C4-2B (cell line): ENCODE data around the gene SREBF2.

ENCODE experiments used
- H3K27ac ChIP-seq: fragments of 450-650 bp; 2 replicates; pipeline ENCODE4 v1.5.1; 2017
- ZFX ChIP-seq: fragments of 450-650 bp; IDR thresholded peaks from 2 replicates; pipeline ENCODE4 v1.6.1; 2017
- TF ChIP-seq, protein P1 (sequence below): fragments of 450-650 bp; conservative IDR thresholded peaks from 2 replicates; pipeline ENCODE4 v1.5.1; 2017; ENCODE audit warnings: mild to moderate bottlenecking

The SREBF2 gene

DNA sequence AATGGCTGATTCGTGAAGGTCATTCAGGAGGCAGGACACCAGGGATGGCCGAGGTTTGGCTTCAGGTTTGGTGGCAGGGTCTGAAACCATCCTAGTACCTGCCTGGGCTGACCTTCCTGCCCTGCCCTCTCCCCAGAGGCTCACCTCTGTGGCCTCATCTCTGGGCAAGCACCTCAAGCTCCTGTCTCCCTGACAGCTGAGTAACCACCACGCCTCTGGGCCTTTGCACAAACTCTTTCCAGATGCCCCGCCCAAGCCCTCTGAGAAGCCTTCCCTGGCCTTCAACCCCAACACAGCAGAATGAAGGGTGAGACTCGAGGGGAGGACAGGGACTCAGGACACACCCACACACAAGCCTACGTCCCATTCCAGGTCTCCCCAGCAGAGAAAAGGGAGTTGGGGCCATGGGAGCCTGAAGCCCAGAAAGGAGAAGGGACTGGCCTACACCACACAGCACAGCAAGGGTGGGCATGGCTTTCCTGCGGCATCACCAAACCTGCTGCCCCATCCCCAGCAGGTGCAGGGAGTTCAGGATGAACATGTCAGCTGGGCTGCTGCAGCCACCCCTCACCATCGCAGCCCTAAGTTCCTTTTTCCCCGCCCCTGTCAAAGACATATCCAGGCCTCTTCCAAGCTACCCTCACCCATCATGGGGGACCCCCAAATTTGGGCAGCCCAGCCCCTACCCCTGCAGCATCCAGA is 79.6 kb downstream of the SREBF2 start:
- TF ChIP-seq ZFX, result no peak
- TF ChIP-seq, protein P1, sequence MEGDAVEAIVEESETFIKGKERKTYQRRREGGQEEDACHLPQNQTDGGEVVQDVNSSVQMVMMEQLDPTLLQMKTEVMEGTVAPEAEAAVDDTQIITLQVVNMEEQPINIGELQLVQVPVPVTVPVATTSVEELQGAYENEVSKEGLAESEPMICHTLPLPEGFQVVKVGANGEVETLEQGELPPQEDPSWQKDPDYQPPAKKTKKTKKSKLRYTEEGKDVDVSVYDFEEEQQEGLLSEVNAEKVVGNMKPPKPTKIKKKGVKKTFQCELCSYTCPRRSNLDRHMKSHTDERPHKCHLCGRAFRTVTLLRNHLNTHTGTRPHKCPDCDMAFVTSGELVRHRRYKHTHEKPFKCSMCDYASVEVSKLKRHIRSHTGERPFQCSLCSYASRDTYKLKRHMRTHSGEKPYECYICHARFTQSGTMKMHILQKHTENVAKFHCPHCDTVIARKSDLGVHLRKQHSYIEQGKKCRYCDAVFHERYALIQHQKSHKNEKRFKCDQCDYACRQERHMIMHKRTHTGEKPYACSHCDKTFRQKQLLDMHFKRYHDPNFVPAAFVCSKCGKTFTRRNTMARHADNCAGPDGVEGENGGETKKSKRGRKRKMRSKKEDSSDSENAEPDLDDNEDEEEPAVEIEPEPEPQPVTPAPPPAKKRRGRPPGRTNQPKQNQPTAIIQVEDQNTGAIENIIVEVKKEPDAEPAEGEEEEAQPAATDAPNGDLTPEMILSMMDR, result no peak
- no peak overlapping the region for H3K27ac ChIP-seq

DNA sequence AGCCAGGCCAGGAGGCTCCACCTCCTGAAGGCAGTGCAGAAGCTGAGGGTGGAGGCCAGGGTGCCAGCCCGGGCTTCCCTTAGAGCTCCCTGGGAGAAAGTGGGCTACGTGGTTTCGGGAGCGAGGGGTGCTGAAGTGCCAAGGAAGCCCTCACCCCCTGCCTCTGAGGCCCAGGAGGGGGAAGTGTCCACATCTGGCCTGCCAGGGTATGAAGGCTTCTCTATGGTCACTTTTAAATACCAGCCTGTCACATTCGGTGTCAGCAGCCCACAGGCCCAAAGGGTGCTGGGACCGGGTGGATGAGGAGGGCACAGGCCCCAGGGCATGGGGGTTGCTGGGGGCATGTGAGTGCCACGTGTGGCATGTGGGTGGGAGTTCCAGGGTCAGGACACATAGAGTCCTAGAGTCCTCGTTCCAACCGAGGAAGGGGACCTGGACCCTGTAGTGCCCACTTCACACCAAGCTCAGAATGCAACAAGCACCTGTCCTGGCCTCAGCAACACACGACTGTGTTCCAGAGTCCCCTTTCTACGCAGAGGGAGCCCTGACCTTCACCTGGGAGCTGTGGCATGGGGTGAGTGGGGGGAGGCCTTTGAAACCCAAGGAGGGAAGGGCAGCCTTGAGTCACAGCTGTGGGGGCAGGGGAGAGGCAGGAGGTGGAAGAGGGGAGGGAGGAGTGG is 80.3 kb downstream of the SREBF2 start:
- TF ChIP-seq ZFX, result no peak
- TF ChIP-seq, protein P1, result no peak

DNA sequence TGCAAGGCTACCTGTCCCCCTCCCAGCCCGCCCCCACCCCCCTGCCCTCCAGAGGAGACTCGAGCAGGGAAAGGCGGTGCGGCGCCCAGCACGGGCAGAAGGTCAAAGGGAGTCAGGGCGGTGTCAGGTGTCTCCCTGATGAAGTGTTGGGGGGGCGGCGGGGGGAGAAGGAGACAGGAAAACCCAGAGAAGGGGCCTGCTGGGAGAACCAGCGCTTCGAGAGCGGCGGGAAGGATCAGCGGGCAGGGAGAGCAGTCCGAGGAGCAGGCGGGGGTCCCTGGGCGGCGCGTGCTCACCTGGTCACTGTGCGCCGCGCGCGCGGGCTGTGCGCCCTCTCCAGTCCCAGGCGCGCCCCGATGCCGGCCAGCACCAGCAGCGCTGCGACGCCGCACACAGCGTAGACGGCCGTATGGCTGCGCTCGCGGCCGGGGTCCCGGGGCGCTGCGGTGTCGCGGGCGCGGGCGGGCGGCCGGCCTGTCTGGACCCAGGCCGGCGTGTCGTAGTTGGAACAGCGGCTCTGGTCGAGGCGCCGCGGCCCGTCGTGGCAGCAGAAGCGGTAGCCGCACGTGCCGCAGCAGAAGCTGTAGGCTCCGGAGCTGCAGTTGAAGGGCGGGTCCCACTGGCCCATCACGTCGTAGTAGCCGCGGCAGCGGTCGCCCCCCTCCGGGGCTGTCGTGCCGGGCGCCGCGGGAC is 81.1 kb downstream of the SREBF2 start:
- no peak for TF ChIP-seq ZFX
- TF ChIP-seq, protein P1, result no peak
- no peak overlapping the region for H3K27ac ChIP-seq

More for the DNA sequence above, 80.3 kb downstream of the SREBF2 start:
- no peak overlapping the region for H3K27ac ChIP-seq

GRCh38 chr22:41914611-41915034 is 81.7 kb downstream of the SREBF2 start:
- TF ChIP-seq, protein P1, result no peak
- 0 out of 2 replicates have a peak, but pooled peaks have one; percentile 19 for TF ChIP-seq ZFX
- no peak overlapping the region for H3K27ac ChIP-seq

GRCh38 chr22:41915035-41915785 is 82.3 kb downstream of the SREBF2 start, which contains the start of gene SHISA8:
Gene SHISA8 (minus strand): TSS chr22:41915074. CDS start chr22:41914667, 407 bp downstream.
- H3K27ac ChIP-seq, result no peak within 1 kb of the TSS
- TF ChIP-seq ZFX, result no peak
- TF ChIP-seq, protein P1, result no peak

DNA sequence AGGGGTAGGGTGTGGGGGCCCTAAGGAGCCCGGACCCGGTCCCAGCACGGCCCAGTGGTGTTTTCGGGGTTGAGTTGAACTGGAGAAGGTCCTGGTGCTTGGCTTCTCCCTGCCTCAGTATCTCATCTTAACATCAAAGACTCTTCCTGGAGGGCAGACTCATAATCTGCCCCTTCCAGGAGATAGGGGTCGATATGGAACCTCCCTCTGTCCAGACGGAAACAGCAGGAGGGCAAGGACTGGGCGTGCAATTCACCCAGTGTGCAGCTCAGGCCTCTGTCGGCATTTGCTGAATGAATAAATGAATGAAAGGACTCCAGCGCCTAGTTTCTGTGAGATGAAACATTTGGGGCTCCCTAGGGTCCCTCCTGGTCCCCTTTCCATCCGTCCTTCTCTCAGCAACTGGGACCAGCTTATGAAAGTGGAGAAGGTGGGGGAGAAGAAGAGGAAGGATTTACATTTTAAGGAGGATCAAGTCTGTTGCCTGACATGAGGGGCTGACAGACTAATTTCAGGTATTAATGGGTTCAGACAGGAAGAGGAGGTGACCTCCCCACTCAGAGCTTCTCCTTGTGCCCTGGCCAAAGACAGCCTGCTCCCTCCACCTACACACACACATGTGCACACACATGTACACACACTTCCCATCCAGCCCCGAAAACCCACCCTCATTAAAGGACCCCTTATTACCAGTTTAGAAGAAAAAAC is 83.0 kb downstream of the SREBF2 start:
- no peak for TF ChIP-seq ZFX
- TF ChIP-seq, protein P1, result no peak
- no peak overlapping the region for H3K27ac ChIP-seq
